ENCODE data around the gene RNF121. TPM values are rescaled to one million over a fixed set of nuclear protein-coding genes. Genes with fewer than 3 reads are reported as not detected.

Gene RNF121
- total RNA-seq, 1 donor from 2014 or later: 30.9 TPM

DNA sequence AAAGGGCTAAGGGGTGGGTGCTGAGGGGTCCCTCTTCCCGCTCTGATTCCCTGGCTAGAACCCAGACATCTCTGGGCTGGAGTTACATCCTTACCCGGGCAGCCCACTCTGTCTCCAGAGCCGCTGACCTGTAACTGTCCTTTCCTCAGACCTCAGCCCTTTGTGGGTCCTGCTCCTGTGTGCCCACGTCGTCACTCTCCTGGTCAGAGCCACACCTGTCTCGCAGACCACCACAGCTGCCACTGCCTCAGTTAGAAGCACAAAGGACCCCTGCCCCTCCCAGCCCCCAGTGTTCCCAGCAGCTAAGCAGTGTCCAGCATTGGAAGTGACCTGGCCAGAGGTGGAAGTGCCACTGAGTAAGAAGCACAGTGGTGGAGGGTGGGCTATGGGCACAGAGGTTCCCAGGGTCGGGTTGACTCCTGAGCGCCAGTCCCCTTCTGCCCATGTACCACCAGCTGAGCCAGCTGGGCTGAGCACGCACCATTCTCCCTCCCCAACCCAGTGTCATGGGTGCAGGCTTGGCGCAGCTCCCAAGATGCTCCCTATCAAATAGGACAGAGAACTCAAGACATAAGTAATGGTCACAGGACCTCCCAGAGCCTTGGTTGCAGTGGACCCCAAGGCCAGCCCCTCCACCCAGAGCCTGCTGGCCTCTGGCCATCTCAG is 71.5 kb downstream of the RNF121 start:
- peaks cover 4% of the 10 kb centered on the region for H3K36me3 ChIP-seq (ENCODE audit: control insufficient read depth, insufficient read depth, low read length)
- no peaks in the 10 kb centered on the region for H3K27me3 ChIP-seq (ENCODE audit: control insufficient read depth, insufficient read depth, low read length)
- no peak overlapping the region for H3K4me3 ChIP-seq (ENCODE audit: low read depth, low read length)
- DNase-seq (ENCODE audit: low read depth): no peak
- no peak for TF ChIP-seq CTCF (IDR thresholded peaks at IDR 0.05; ENCODE audit: insufficient read depth, low read length, poor library complexity, severe bottlenecking)

DNA sequence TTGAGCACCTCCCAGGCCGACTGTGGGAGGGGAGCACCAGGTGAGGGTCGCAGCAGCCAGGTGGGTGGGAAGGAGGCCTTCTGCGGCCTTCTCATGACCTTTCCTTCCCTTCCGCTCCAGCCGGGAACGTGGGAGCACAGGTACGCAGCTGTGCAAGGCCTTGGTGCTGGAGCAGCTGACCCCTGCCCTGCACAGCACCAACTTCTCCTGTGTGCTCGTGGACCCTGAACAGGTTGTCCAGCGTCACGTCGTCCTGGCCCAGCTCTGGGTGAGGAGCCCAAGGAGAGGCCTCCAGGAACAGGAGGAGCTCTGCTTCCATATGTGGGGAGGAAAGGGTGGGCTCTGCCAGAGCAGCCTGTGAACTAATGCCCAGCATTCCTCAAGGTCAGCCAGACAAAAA is 72.4 kb downstream of the RNF121 start:
- TF ChIP-seq CTCF (IDR thresholded peaks at IDR 0.05; ENCODE audit: insufficient read depth, low read length, poor library complexity, severe bottlenecking): no peak
- Histone ChIP-seq H3K36me3 (ENCODE audit: control insufficient read depth, insufficient read depth, low read length) (peaks cover 5% of the 10 kb centered on the region), H3K27me3 (ENCODE audit: control insufficient read depth, insufficient read depth, low read length) (no peaks in the 10 kb centered on the region), H3K4me3 (ENCODE audit: low read depth, low read length) (no peak overlapping the region)
- no peak for DNase-seq (ENCODE audit: low read depth)

- TF ChIP-seq CTCF (IDR thresholded peaks at IDR 0.05; ENCODE audit: insufficient read depth, low read length, poor library complexity, severe bottlenecking): no peak
- H3K4me3 ChIP-seq (ENCODE audit: low read depth, low read length): no peak overlapping the region
- no peaks in the 10 kb centered on the region for H3K27me3 ChIP-seq (ENCODE audit: control insufficient read depth, insufficient read depth, low read length)
- peaks cover 8% of the 10 kb centered on the region for H3K36me3 ChIP-seq (ENCODE audit: control insufficient read depth, insufficient read depth, low read length)
- no peak for DNase-seq (ENCODE audit: low read depth)
These were observed 73.2 kb downstream of the RNF121 start for GRCh38 chr11:72001834-72002591.

- H3K36me3 ChIP-seq (ENCODE audit: control insufficient read depth, insufficient read depth, low read length): peaks cover 8% of the 10 kb centered on the region
- H3K27me3 ChIP-seq (ENCODE audit: control insufficient read depth, insufficient read depth, low read length): no peaks in the 10 kb centered on the region
- no peak for TF ChIP-seq CTCF (IDR thresholded peaks at IDR 0.05; ENCODE audit: insufficient read depth, low read length, poor library complexity, severe bottlenecking)
- H3K4me3 ChIP-seq (ENCODE audit: low read depth, low read length): no peak overlapping the region
- no peak for DNase-seq (ENCODE audit: low read depth)
These were observed 74.3 kb downstream of the RNF121 start for GRCh38 chr11:72002841-72003775.

DNA sequence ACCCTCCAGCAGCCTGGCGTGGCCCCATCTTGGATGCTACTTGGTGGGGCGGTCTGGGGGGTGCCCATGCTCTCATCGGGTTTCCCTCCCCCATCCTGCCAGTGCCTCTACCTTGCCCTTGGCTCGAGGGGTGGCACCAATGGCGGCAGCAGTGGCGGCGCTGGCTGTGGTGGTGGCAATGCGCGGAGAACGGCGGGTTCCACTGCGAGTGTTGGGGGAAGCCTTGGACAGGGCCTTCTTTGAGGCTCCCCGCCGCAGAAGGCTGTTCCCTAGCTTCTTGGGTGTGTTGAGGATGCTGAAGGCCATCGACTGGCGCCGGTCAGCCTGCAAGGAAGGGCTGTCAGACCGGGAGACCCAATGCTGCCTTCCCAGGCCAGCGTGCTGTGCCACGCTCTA is 74.9 kb downstream of the RNF121 start:
- no peak overlapping the region for H3K4me3 ChIP-seq (ENCODE audit: low read depth, low read length)
- H3K36me3 ChIP-seq (ENCODE audit: control insufficient read depth, insufficient read depth, low read length): peaks cover 11% of the 10 kb centered on the region
- H3K27me3 ChIP-seq (ENCODE audit: control insufficient read depth, insufficient read depth, low read length): no peaks in the 10 kb centered on the region
- TF ChIP-seq CTCF (IDR thresholded peaks at IDR 0.05; ENCODE audit: insufficient read depth, low read length, poor library complexity, severe bottlenecking): no peak
- DNase-seq (ENCODE audit: low read depth): no peak

Measured in kidney epithelial cell (primary cell).